Activated naive CD4-positive, alpha-beta T cell treated with anti-CD3 and anti-CD28 coated beads, Interleukin-2, amount 10 ng/mL, durations not matched to agents 7 days and 5 days (primary cell): ENCODE measurements around the gene MIOS.
"Not testable (repeated sequence)": the region's sequence is repeated elsewhere in the genome, so short reads cannot be mapped to it uniquely, and the experiment has no call there.

Experiments used
- CTCF ChIA-PET: fragments of 350-600 bp; sonication (Branson Sonifier 250); formaldehyde crosslinking; loops from one replicate; lab custom pipeline; 2021; ENCODE audit warnings: antibody characterized with exemption; lab: Charles Lee
- DNase-seq: peaks from one replicate; pipeline ENCODE4 v3.0.0-alpha.2; 2020
- H3K27ac Mint-ChIP-seq: one replicate; pipeline ENCODE4 v1.8.0; 2021; ENCODE audit warnings: mild to moderate bottlenecking, moderate library complexity, mixed read lengths
- H3K27me3 Mint-ChIP-seq: one replicate; pipeline ENCODE4 v1.8.0; 2021; ENCODE audit warnings: mild to moderate bottlenecking, mixed read lengths
- H3K36me3 Mint-ChIP-seq: one replicate; pipeline ENCODE4 v1.8.0; 2021; ENCODE audit warnings: mixed read lengths
- H3K4me1 Mint-ChIP-seq: one replicate; pipeline ENCODE4 v1.8.0; 2021; ENCODE audit warnings: mixed read lengths
- H3K4me3 Mint-ChIP-seq: one replicate; pipeline ENCODE4 v1.8.0; 2021; ENCODE audit warnings: mild to moderate bottlenecking, moderate library complexity, mixed read lengths
- H3K9me3 Mint-ChIP-seq: one replicate; pipeline ENCODE4 v1.8.0; 2021; ENCODE audit warnings: mixed read lengths

MIOS gene

DNA sequence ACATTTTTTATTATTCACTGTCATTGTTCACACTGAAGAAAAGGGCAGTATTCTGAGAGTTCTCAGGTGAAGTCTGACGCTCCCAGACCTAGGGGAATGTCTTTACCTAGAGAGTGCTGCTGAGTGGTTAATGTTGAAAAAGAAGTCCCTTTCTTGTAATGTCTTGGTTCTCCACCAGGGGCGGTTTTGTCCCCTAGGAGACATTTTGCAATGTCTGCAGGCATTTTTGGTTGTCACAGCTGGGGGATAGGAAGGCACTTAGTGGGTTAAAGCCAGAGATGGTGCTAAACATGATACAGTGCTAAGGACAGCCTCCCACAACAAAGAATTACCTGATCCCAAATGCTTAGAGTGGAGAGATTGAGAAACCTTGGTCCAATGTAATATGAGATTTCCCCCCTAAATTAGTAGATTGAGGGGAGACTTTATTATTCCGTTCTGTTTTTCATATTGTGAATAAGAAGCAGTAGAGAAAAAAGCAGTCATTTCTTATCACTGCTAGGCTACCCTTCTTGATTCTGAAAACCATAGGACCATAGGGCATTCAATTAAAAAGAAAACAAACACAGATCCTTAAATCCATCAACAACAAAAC, 87.0 kb downstream of the MIOS start:
- no peak overlapping the region for H3K4me3 Mint-ChIP-seq
- H3K36me3 Mint-ChIP-seq = peaks cover 18% of the 10 kb centered on the region
- H3K27ac Mint-ChIP-seq = no peak overlapping the region
- peaks cover 18% of the 10 kb centered on the region for H3K9me3 Mint-ChIP-seq
- peak; percentile 42 for DNase-seq
- no peaks in the 10 kb centered on the region for H3K27me3 Mint-ChIP-seq
- CTCF ChIA-PET = no interaction called here
- H3K4me1 Mint-ChIP-seq = peaks cover 17% of the 10 kb centered on the region

DNA sequence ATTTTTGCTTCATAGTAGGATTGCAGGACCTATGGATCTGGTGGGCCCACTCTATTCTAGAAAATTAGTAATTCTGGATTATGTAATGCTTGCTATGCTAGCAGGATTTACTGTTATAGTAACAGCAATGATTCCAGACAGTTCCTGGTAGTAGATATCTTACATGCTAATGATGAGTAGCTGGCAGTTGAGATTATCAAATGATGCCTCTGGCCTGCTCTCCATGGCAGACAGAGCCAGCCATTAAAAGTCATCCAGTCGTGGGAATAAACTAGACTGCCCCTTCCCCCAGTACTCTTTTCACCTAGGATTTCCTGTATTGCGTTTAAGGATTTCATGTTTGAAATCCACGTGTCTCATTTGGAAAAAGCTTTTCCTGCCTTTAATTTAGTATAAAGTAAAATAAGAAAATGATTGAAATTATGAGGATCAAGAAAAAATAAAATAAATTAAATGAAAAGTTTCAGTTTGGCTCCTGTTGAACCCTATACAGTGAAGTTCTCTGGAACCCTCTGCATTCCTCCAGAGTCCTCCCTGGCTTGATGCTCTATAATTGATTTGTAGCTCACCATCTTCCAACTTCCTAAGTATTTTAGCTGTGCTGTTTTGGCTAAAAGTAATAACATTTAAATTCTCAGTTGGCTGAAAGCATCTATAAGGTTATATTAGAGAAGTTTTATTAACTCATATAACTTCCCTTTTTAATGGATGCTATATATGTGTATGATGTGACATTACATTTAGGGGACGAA, 88.5 kb downstream of the MIOS start:
- CTCF ChIA-PET = no interaction called here
- Mint-ChIP-seq H3K4me1 (peaks cover 17% of the 10 kb centered on the region), H3K4me3 (no peak overlapping the region)

DNA sequence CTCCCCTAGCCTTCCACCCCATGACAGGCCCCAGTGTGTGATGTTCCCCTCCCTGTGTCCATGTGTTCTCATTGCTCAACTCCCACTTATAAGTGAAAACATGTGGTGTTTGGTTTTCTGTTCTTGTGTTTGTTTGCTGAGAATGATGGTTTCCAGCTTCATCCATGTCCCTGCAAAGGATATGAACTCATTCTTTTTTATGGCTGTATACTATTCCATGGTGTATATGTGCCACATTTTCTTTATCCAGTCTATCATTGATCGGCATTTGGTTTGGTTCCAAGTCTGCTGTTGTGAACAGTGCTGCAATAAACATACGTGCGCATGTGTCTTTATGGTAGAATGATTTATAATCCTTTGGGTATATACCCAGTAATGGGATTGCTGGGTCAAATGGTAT, 89.8 kb downstream of the MIOS start:
- H3K27ac Mint-ChIP-seq, H3K4me3 Mint-ChIP-seq, CTCF ChIA-PET, DNase-seq, H3K27me3 Mint-ChIP-seq: not testable (repeated sequence)
- Mint-ChIP-seq H3K36me3 (peaks cover 32% of the 10 kb centered on the region), H3K4me1 (peaks cover 14% of the 10 kb centered on the region), H3K9me3 (peaks cover 29% of the 10 kb centered on the region)

More for the DNA sequence above, 88.5 kb downstream of the MIOS start:
- DNase-seq = no peak
- H3K27me3 Mint-ChIP-seq = no peaks in the 10 kb centered on the region
- H3K27ac Mint-ChIP-seq = no peak overlapping the region
- H3K9me3 Mint-ChIP-seq = peaks cover 29% of the 10 kb centered on the region
- peaks cover 28% of the 10 kb centered on the region for H3K36me3 Mint-ChIP-seq
